ENCODE data around the gene FAIM. TPM values are rescaled to one million over a fixed set of nuclear protein-coding genes. Genes with fewer than 3 reads are reported as not detected.
"Not testable (repeated sequence)": the region's sequence is repeated elsewhere in the genome, so short reads cannot be mapped to it uniquely, and the experiment has no call there.

The FAIM gene
- polyA plus RNA-seq, 1 donor, result 14.4 TPM

- Histone ChIP-seq H3K9me3 (ENCODE audit: control insufficient read depth, low read depth, low read length) (no peaks in the 10 kb centered on the region), H3K27ac (ENCODE audit: low read length) (no peak overlapping the region), H3K27me3 (ENCODE audit: control insufficient read depth, insufficient read depth, low read length) (no peaks in the 10 kb centered on the region), H3K4me3 (ENCODE audit: low read length) (no peak overlapping the region), H3K4me1 (ENCODE audit: control insufficient read depth, insufficient read depth, low read length) (no peaks in the 10 kb centered on the region), H3K36me3 (ENCODE audit: control insufficient read depth, insufficient read depth, low read length) (no peaks in the 10 kb centered on the region)
- WGBS (ENCODE audit: insufficient coverage, low lambda C conversion rate), result no CpG with 5 or more reads among the region's 3 CpGs
- no peak for DNase-seq
Observed at GRCh38 chr3:138598534-138598933, 10.0 kb upstream of the FAIM start.

- Histone ChIP-seq H3K27ac (ENCODE audit: low read length) (no peak overlapping the region), H3K4me3 (ENCODE audit: low read length) (no peak overlapping the region), H3K9me3 (ENCODE audit: control insufficient read depth, low read depth, low read length) (no peaks in the 10 kb centered on the region), H3K36me3 (ENCODE audit: control insufficient read depth, insufficient read depth, low read length) (no peaks in the 10 kb centered on the region), H3K4me1 (ENCODE audit: control insufficient read depth, insufficient read depth, low read length) (no peaks in the 10 kb centered on the region), H3K27me3 (ENCODE audit: control insufficient read depth, insufficient read depth, low read length) (no peaks in the 10 kb centered on the region)
- DNase-seq, result no peak
- whole genome bisulfite sequencing (ENCODE audit: insufficient coverage, low lambda C conversion rate), result 20% methylated on average over 1 of the region's 8 CpGs
Observed at GRCh38 chr3:138600100-138600745, 8.3 kb upstream of the FAIM start.

GRCh38 chr3:138601661-138602060, 6.9 kb upstream of the FAIM start:
- WGBS (ENCODE audit: insufficient coverage, low lambda C conversion rate), result no CpG with 5 or more reads among the region's 2 CpGs
- not testable (repeated sequence) for H3K27me3 ChIP-seq (ENCODE audit: control insufficient read depth, insufficient read depth, low read length); H3K27ac ChIP-seq (ENCODE audit: low read length); H3K9me3 ChIP-seq (ENCODE audit: control insufficient read depth, low read depth, low read length); DNase-seq; H3K4me1 ChIP-seq (ENCODE audit: control insufficient read depth, insufficient read depth, low read length); H3K36me3 ChIP-seq (ENCODE audit: control insufficient read depth, insufficient read depth, low read length); H3K4me3 ChIP-seq (ENCODE audit: low read length)

GRCh38 chr3:138604106-138604595, 4.4 kb upstream of the FAIM start:
- not testable (repeated sequence) for DNase-seq; H3K36me3 ChIP-seq (ENCODE audit: control insufficient read depth, insufficient read depth, low read length); H3K27me3 ChIP-seq (ENCODE audit: control insufficient read depth, insufficient read depth, low read length); H3K27ac ChIP-seq (ENCODE audit: low read length); H3K4me1 ChIP-seq (ENCODE audit: control insufficient read depth, insufficient read depth, low read length); H3K4me3 ChIP-seq (ENCODE audit: low read length); H3K9me3 ChIP-seq (ENCODE audit: control insufficient read depth, low read depth, low read length)
- WGBS (ENCODE audit: insufficient coverage, low lambda C conversion rate), result 100% methylated on average over 4 of the region's 5 CpGs

GRCh38 chr3:138609898-138610266, 1.3 kb downstream of the FAIM start:
- peaks cover 3% of the 10 kb centered on the region for H3K9me3 ChIP-seq (ENCODE audit: control insufficient read depth, low read depth, low read length)
- 60% methylated on average over 1 of the region's 6 CpGs for WGBS (ENCODE audit: insufficient coverage, low lambda C conversion rate)
- H3K36me3 ChIP-seq (ENCODE audit: control insufficient read depth, insufficient read depth, low read length), result no peaks in the 10 kb centered on the region
- no peak for DNase-seq
- H3K4me3 ChIP-seq (ENCODE audit: low read length), result no peak overlapping the region
- H3K4me1 ChIP-seq (ENCODE audit: control insufficient read depth, insufficient read depth, low read length), result peaks cover 5% of the 10 kb centered on the region
- H3K27ac ChIP-seq (ENCODE audit: low read length), result no peak overlapping the region
- H3K27me3 ChIP-seq (ENCODE audit: control insufficient read depth, insufficient read depth, low read length), result no peaks in the 10 kb centered on the region

- no peak for DNase-seq
- Histone ChIP-seq H3K27ac (ENCODE audit: low read length) (no peak overlapping the region), H3K27me3 (ENCODE audit: control insufficient read depth, insufficient read depth, low read length) (no peaks in the 10 kb centered on the region), H3K36me3 (ENCODE audit: control insufficient read depth, insufficient read depth, low read length) (no peaks in the 10 kb centered on the region), H3K4me3 (ENCODE audit: low read length) (no peak overlapping the region), H3K9me3 (ENCODE audit: control insufficient read depth, low read depth, low read length) (no peaks in the 10 kb centered on the region), H3K4me1 (ENCODE audit: control insufficient read depth, insufficient read depth, low read length) (no peaks in the 10 kb centered on the region)
- no CpG with 5 or more reads among the region's 1 CpG for WGBS (ENCODE audit: insufficient coverage, low lambda C conversion rate)
Observed at GRCh38 chr3:138615462-138615861, 6.9 kb downstream of the FAIM start.

GRCh38 chr3:138620431-138620830, 11.9 kb downstream of the FAIM start:
- WGBS (ENCODE audit: insufficient coverage, low lambda C conversion rate), result no CpG with 5 or more reads among the region's 4 CpGs
- H3K36me3 ChIP-seq (ENCODE audit: control insufficient read depth, insufficient read depth, low read length), result no peaks in the 10 kb centered on the region
- no peaks in the 10 kb centered on the region for H3K9me3 ChIP-seq (ENCODE audit: control insufficient read depth, low read depth, low read length)
- no peaks in the 10 kb centered on the region for H3K27me3 ChIP-seq (ENCODE audit: control insufficient read depth, insufficient read depth, low read length)
- H3K4me3 ChIP-seq (ENCODE audit: low read length), result no peak overlapping the region
- no peaks in the 10 kb centered on the region for H3K4me1 ChIP-seq (ENCODE audit: control insufficient read depth, insufficient read depth, low read length)
- DNase-seq, result no peak
- H3K27ac ChIP-seq (ENCODE audit: low read length), result no peak overlapping the region

- Histone ChIP-seq H3K4me3 (ENCODE audit: low read length) (no peak overlapping the region), H3K27ac (ENCODE audit: low read length) (no peak overlapping the region), H3K4me1 (ENCODE audit: control insufficient read depth, insufficient read depth, low read length) (no peaks in the 10 kb centered on the region), H3K27me3 (ENCODE audit: control insufficient read depth, insufficient read depth, low read length) (no peaks in the 10 kb centered on the region), H3K36me3 (ENCODE audit: control insufficient read depth, insufficient read depth, low read length) (no peaks in the 10 kb centered on the region), H3K9me3 (ENCODE audit: control insufficient read depth, low read depth, low read length) (no peaks in the 10 kb centered on the region)
- no peak for DNase-seq
Observed at GRCh38 chr3:138624518-138624917, 15.9 kb downstream of the FAIM start.

- H3K36me3 ChIP-seq (ENCODE audit: control insufficient read depth, insufficient read depth, low read length), result peaks cover 2% of the 10 kb centered on the region
- no peak overlapping the region for H3K27ac ChIP-seq (ENCODE audit: low read length)
- H3K4me1 ChIP-seq (ENCODE audit: control insufficient read depth, insufficient read depth, low read length), result no peaks in the 10 kb centered on the region
- H3K27me3 ChIP-seq (ENCODE audit: control insufficient read depth, insufficient read depth, low read length), result no peaks in the 10 kb centered on the region
- H3K4me3 ChIP-seq (ENCODE audit: low read length), result no peak overlapping the region
- no CpG with 5 or more reads among the region's 3 CpGs for WGBS (ENCODE audit: insufficient coverage, low lambda C conversion rate)
- H3K9me3 ChIP-seq (ENCODE audit: control insufficient read depth, low read depth, low read length), result no peaks in the 10 kb centered on the region
- DNase-seq, result no peak
Observed at GRCh38 chr3:138625707-138626365, 17.3 kb downstream of the FAIM start.

- Histone ChIP-seq H3K36me3 (ENCODE audit: control insufficient read depth, insufficient read depth, low read length) (peaks cover 7% of the 10 kb centered on the region), H3K4me3 (ENCODE audit: low read length) (no peak overlapping the region), H3K4me1 (ENCODE audit: control insufficient read depth, insufficient read depth, low read length) (no peaks in the 10 kb centered on the region), H3K27me3 (ENCODE audit: control insufficient read depth, insufficient read depth, low read length) (no peaks in the 10 kb centered on the region), H3K27ac (ENCODE audit: low read length) (no peak overlapping the region), H3K9me3 (ENCODE audit: control insufficient read depth, low read depth, low read length) (no peaks in the 10 kb centered on the region)
- DNase-seq, result no peak
- no CpG with 5 or more reads among the region's 6 CpGs for WGBS (ENCODE audit: insufficient coverage, low lambda C conversion rate)
Observed at GRCh38 chr3:138629526-138629925, 21.0 kb downstream of the FAIM start.

- Histone ChIP-seq H3K4me3 (ENCODE audit: low read length) (no peak overlapping the region), H3K27me3 (ENCODE audit: control insufficient read depth, insufficient read depth, low read length) (no peaks in the 10 kb centered on the region), H3K36me3 (ENCODE audit: control insufficient read depth, insufficient read depth, low read length) (peaks cover under 1% of the 10 kb centered on the region), H3K9me3 (ENCODE audit: control insufficient read depth, low read depth, low read length) (no peaks in the 10 kb centered on the region), H3K27ac (ENCODE audit: low read length) (no peak overlapping the region), H3K4me1 (ENCODE audit: control insufficient read depth, insufficient read depth, low read length) (no peaks in the 10 kb centered on the region)
- no CpG with 5 or more reads among the region's 2 CpGs for WGBS (ENCODE audit: insufficient coverage, low lambda C conversion rate)
- no peak for DNase-seq
Observed at GRCh38 chr3:138638641-138639040, 30.1 kb downstream of the FAIM start.
